ENCODE data around the gene CD44.

- TF ChIP-seq CTCF (IDR thresholded peaks at IDR 0.05) (no peak), POLR2A (IDR thresholded peaks at IDR 0.05) (no peak)
Observed at GRCh38 chr11:35210876-35211546, 72.0 kb downstream of the CD44 start.

Measured in lower leg skin (tissue), 3 donors.